B cell (primary cell): ENCODE measurements around the gene TYW1B. TPM values are rescaled to one million over a fixed set of nuclear protein-coding genes. Genes with fewer than 3 reads are reported as not detected.
"Not testable (repeated sequence)": the region's sequence is repeated elsewhere in the genome, so short reads cannot be mapped to it uniquely, and the experiment has no call there.

Experiments used
- ATAC-seq: fragments of 200-7000 bp; cut with Tn5 transposase; one replicate; pipeline ENCODE4 v1.10.0; 2021; ENCODE audit warnings: low read depth, mild to moderate bottlenecking, moderate number of reproducible peaks, moderate library complexity
- CTCF ChIA-PET: fragments of 350-600 bp; sonication (Branson Sonifier 250); formaldehyde crosslinking; loops from one replicate; lab custom pipeline; 2021; ENCODE audit warnings: antibody characterized with exemption, inconsistent platforms; lab: Charles Lee
- POLR2A ChIA-PET: fragments of 350-600 bp; sonication (Branson Sonifier 250); formaldehyde crosslinking; loops from one replicate; lab custom pipeline; 2021; ENCODE audit warnings: antibody characterized with exemption; lab: Charles Lee
- DNase-seq: peaks from one replicate; pipeline ENCODE4 v3.0.0; 2013
- H2AFZ ChIP-seq: 2 replicates; pipeline ENCODE4 v1.6.1; 2012; ENCODE audit warnings: mild to moderate bottlenecking, low read depth, low read length; ENCODE audit not compliant: insufficient read depth, poor library complexity, severe bottlenecking
- H3K27ac ChIP-seq, 2 donors: 1 replicate in 1 of 2; 2 replicates in 1 of 2; pipeline ENCODE4 v1.5.1; 2012 to 2013; ENCODE audit warnings: low read length in 2 of 2, mild to moderate bottlenecking in 2 of 2, moderate library complexity in 1 of 2
- H3K27me3 ChIP-seq, 4 experiments: fragments of 200-600 bp in 1 of 4; sonication (generic) in 1 of 4; replicated peaks in 1 of 4; 1 replicate in 2 of 4; 2 replicates in 2 of 4; pipeline versions ENCODE4 v1.6.1 to v1.7.0; 2013 to 2016; ENCODE audit warnings: low read length in 3 of 4, mild to moderate bottlenecking in 2 of 4, mixed read lengths in 1 of 4, moderate library complexity in 1 of 4; ENCODE audit not compliant: insufficient read depth in 4 of 4, control insufficient read depth in 3 of 4; ENCODE audit errors: control extremely low read depth in 1 of 4
- H3K36me3 ChIP-seq, 2 experiments: replicated peaks in 1 of 2; 1 replicate in 1 of 2; 2 replicates in 1 of 2; pipeline versions ENCODE4 v1.6.1 to v1.7.1; 2013; ENCODE audit warnings: low read length in 1 of 2; ENCODE audit not compliant: insufficient read depth in 2 of 2, control insufficient read depth in 1 of 2; ENCODE audit errors: control extremely low read depth in 1 of 2, extremely low read depth in 1 of 2
- H3K4me1 ChIP-seq, 2 donors: fragments of 200-600 bp in 1 of 2; sonication (generic) in 1 of 2; 1 replicate in 1 of 2; 2 replicates in 1 of 2; pipeline versions ENCODE4 v1.5.1 to v1.6.1; 2013 to 2017; ENCODE audit warnings: low read length in 2 of 2; ENCODE audit not compliant: control insufficient read depth in 2 of 2, insufficient read depth in 2 of 2
- H3K4me2 ChIP-seq: replicated peaks from 2 replicates; pipeline ENCODE3; 2012; ENCODE audit warnings: mild to moderate bottlenecking, low read depth, low read length; ENCODE audit not compliant: poor library complexity, severe bottlenecking
- H3K4me3 ChIP-seq, 5 experiments: fragments of 200-600 bp in 1 of 5; sonication (generic) in 1 of 5; 1 replicate in 3 of 5; 2 replicates in 2 of 5; pipeline versions ENCODE4 v1.5.1 to v1.7.0; 2011 to 2016; ENCODE audit warnings: low read length in 4 of 5, mild to moderate bottlenecking in 4 of 5, low read depth in 2 of 5, control low read depth in 1 of 5, moderate library complexity in 1 of 5; ENCODE audit not compliant: insufficient read depth in 1 of 5; ENCODE audit errors: control extremely low read depth in 1 of 5, extremely low read depth in 1 of 5
- H3K79me2 ChIP-seq: fragments of 200-600 bp; sonication (generic); one replicate; pipeline ENCODE4 v1.6.0; 2016; ENCODE audit warnings: low read length; ENCODE audit not compliant: control insufficient read depth, insufficient read depth
- H3K9ac ChIP-seq: fragments of 200-600 bp; sonication (generic); 2 replicates; pipeline ENCODE4 v1.6.1; 2017; ENCODE audit warnings: mild to moderate bottlenecking, low read length, moderate library complexity
- H3K9me3 ChIP-seq, 3 donors: one replicate each; pipeline versions ENCODE4 v1.6.1 to v1.7.1; 2013; ENCODE audit warnings: low read length in 2 of 3; ENCODE audit not compliant: control insufficient read depth in 2 of 3, insufficient read depth in 1 of 3; ENCODE audit errors: control extremely low read depth in 1 of 3
- H4K20me1 ChIP-seq: 2 replicates; pipeline ENCODE4 v1.6.0; 2012; ENCODE audit warnings: mild to moderate bottlenecking, low read length; ENCODE audit not compliant: insufficient read depth, control insufficient read depth, poor library complexity, severe bottlenecking
- H3K27ac Mint-ChIP-seq: one replicate; pipeline ENCODE4 v1.8.0; 2021; ENCODE audit warnings: mixed read lengths
- H3K27me3 Mint-ChIP-seq: one replicate; pipeline ENCODE4 v1.8.0; 2021; ENCODE audit warnings: mixed read lengths
- H3K4me1 Mint-ChIP-seq: one replicate; pipeline ENCODE4 v1.8.0; 2021; ENCODE audit warnings: mixed read lengths
- H3K4me3 Mint-ChIP-seq: one replicate; pipeline ENCODE4 v1.8.0; 2021; ENCODE audit warnings: mixed read lengths
- H3K9me3 Mint-ChIP-seq: one replicate; pipeline ENCODE4 v1.8.0; 2022; ENCODE audit warnings: mixed read lengths; ENCODE audit not compliant: insufficient read depth
- WGBS: methylation state at CpG from one replicate; pipeline ENCODE4 v1.1.5; 2013; ENCODE audit warnings: missing lambda C conversion rate; ENCODE audit not compliant: insufficient coverage; 5-methylcytosine and 5-hydroxymethylcytosine counted together
- intact Hi-C: fragments of 100-400 bp; cut with micrococcal nuclease; formaldehyde crosslinking; loops from one replicate; pipeline ENCODE4 v1.10.0; 2022
- polyA plus RNA-seq: library from polyadenylated mRNA; depleted of rRNA; stranded (reverse); fragments of >200 nt; gene quantifications from 2 replicates; pipeline ENCODE4 v1.2.3, GENCODE V29; 2012
- total RNA-seq, 2 donors: library from RNA; stranded (reverse); fragments of 120-200 nt in 1 of 2; gene quantifications; 1 replicate in 1 of 2; 2 replicates in 1 of 2; pipeline versions ENCODE4 v1.2.3 to v1.2.4, GENCODE V29; 2013 to 2022

Gene TYW1B
- total and polyA plus RNA-seq, 2 donors (not counting 1 experiment from before 2014, with no cell fraction given), result 4.4 to 9.4 TPM

- DNase-seq, H3K27me3 ChIP-seq, H3K9ac ChIP-seq, H3K27me3 Mint-ChIP-seq, H3K4me3 Mint-ChIP-seq, H3K36me3 ChIP-seq, H3K27ac Mint-ChIP-seq, ATAC-seq, H4K20me1 ChIP-seq, H3K9me3 ChIP-seq, H3K4me2 ChIP-seq, H2AFZ ChIP-seq, H3K9me3 Mint-ChIP-seq, H3K79me2 ChIP-seq, H3K4me1 ChIP-seq, H3K4me1 Mint-ChIP-seq, H3K4me3 ChIP-seq, H3K27ac ChIP-seq, POLR2A ChIA-PET, intact Hi-C loops, CTCF ChIA-PET: not testable (repeated sequence)
- WGBS, result 43% methylated on average over 1 of the region's 4 CpGs
Observed at GRCh38 chr7:72556733-72557132, 271.3 kb downstream of the TYW1B start.

DNA sequence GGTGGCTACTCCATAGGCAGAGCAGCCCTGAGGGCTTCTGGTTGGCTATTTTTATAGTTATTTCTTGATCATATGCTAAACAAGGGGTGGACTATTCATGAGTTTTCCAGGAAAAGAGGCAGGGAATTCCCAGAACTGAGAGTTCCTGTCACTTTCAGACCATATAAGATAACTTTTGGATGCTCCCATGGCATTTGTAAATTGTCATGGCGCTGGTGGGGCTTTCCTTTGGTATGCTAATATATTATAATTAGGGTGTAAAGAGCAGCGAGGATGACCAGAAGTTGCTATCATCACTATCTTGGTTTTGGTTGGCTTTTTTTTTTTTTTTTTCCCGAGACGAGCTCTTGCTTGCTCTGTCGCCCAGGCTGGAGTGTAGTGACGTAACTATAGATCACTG, 272.8 kb downstream of the TYW1B start:
- CTCF ChIA-PET, result not testable (repeated sequence)
- WGBS, result no CpG with 5 or more reads among the region's 6 CpGs

GRCh38 chr7:72554401-72554800, 273.6 kb downstream of the TYW1B start:
- intact Hi-C loops, ATAC-seq: not testable (repeated sequence)
- WGBS, result 87% methylated on average over 3 of the region's 5 CpGs

More for the DNA sequence above, 272.8 kb downstream of the TYW1B start:
- H3K27me3 Mint-ChIP-seq, H3K4me1 ChIP-seq, intact Hi-C loops, H3K27me3 ChIP-seq, H2AFZ ChIP-seq, H3K27ac ChIP-seq, H3K4me3 Mint-ChIP-seq, H3K4me2 ChIP-seq, H3K9me3 ChIP-seq, H3K9me3 Mint-ChIP-seq, H3K4me1 Mint-ChIP-seq, DNase-seq, H3K4me3 ChIP-seq, H4K20me1 ChIP-seq, H3K36me3 ChIP-seq, H3K9ac ChIP-seq, H3K79me2 ChIP-seq, ATAC-seq, H3K27ac Mint-ChIP-seq, POLR2A ChIA-PET: not testable (repeated sequence)

GRCh38 chr7:72550454-72550853, 277.5 kb downstream of the TYW1B start:
- H3K36me3 ChIP-seq, intact Hi-C loops, H3K4me2 ChIP-seq, H4K20me1 ChIP-seq, H3K4me1 Mint-ChIP-seq, CTCF ChIA-PET, H3K9me3 ChIP-seq, DNase-seq, H3K9ac ChIP-seq, H3K27me3 Mint-ChIP-seq, H2AFZ ChIP-seq, H3K4me3 ChIP-seq, H3K9me3 Mint-ChIP-seq, H3K27ac ChIP-seq, H3K27me3 ChIP-seq, H3K79me2 ChIP-seq, H3K4me1 ChIP-seq, ATAC-seq, H3K4me3 Mint-ChIP-seq, H3K27ac Mint-ChIP-seq, POLR2A ChIA-PET: not testable (repeated sequence)

More at GRCh38 chr7:72554401-72554800, 273.6 kb downstream of the TYW1B start:
- DNase-seq, H3K9me3 ChIP-seq, H3K27me3 Mint-ChIP-seq, H3K9ac ChIP-seq, CTCF ChIA-PET, H3K27ac Mint-ChIP-seq, H3K4me3 Mint-ChIP-seq, H4K20me1 ChIP-seq, H3K4me1 Mint-ChIP-seq, H3K27me3 ChIP-seq, H3K4me2 ChIP-seq, H3K36me3 ChIP-seq, H3K79me2 ChIP-seq, H3K4me1 ChIP-seq, H3K27ac ChIP-seq, H3K4me3 ChIP-seq, H3K9me3 Mint-ChIP-seq, POLR2A ChIA-PET, H2AFZ ChIP-seq: not testable (repeated sequence)
